CD4-positive, alpha-beta T cell treated with Interleukin-6 for 4 hours (primary cell): Measurements from ENCODE around the gene PDHB.

Experiments used
- DNase-seq: peaks from one replicate; pipeline ENCODE4 v3.0.0-alpha.2; 2020; ENCODE audit warnings: mixed read lengths

PDHB gene

DNA sequence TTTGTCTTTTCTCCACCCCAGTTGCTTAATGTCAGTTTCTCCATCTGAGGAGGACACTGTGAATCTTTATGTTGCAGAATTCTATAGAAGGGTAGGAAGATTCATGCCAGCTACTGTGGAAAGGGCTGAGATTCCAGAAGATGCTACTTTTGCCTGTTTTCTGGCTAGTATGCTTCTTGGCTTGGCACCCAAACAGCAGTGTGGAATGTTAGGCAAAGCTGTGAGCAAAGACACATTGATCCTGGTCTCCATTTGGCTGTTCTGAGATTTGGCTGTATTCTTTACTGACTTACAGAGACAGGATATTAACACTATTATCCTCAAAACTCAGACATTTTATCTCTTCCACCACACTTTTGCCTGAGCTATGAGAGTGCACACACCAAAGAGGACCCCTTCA, 39.3 kb downstream of the PDHB start:
- no peak for DNase-seq

DNA sequence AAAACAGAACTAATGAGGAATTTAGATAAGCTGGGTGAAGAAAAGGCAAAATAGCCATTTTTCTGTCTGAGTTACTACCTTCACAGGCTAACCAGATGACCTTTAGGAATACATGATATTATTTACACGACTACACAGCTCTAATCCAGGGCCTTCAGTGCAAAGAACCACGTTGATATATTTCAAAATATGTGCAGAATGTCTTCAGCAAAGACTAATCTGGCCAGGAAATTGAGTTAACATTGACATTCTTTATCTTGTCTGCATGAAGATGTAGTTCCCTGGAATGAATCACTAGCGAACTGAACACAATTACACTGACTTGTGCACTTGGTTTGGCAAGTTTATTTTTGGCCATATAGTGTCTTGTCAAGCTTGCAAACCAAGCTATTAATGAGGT, 41.5 kb downstream of the PDHB start:
- no peak for DNase-seq

DNA sequence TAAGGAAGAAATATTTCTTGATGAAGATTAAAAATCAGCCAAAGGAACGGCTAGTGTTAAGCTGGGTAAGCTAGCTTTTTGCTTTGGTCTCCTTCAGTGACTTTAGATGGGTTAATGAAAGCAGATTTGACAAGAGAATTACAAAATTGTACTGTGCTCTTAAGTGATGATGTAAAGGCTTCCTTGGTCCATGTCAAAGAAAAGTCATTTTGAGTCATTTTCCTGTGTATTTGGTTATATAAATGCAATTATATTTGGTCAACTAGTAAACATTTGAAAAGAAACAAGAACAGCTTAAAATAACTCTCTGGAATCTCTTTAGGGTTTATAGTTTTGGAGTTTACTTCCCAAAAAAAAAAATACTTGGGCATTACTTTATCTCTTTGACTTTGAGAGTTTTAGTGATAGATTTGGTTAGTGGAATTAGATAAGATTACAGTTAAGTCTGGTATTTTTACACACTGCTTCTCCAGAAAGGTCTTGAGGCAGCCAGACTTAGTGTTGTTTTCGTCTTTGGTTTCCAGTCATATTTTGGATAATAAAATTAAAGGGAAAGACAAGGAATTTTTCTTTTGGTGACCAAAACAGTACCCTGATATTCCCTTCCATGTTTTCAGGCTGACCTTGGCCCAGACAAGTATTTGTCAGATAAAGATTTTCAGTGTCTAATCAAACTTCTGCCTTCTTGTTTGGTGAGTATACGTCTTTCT, 42.3 kb downstream of the PDHB start:
- no peak for DNase-seq

DNA sequence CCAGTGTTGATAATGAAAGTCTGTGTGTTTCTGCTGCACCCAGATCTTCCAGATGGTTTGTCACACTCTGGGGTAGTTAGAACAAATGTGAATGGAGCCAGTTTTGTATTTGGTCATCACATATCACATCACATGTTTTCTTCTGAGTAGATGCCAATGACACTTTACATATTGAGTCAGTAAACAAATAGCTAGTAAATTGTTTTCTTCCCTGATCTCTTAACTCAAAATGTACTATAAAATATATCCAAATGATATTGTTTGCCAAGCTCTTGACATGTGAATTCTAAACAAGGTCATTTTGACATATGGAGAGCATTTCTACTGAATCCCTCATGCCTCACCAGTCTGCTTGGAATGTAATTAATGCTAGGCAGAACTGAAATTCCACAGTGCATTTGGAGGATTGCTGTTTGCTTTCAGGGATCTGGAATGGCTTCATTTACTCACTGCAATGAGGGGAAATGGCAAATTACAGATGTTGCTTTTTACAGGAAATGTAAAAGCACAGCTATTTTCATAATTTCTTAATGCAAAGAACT, 45.0 kb downstream of the PDHB start:
- DNase-seq: no peak

DNA sequence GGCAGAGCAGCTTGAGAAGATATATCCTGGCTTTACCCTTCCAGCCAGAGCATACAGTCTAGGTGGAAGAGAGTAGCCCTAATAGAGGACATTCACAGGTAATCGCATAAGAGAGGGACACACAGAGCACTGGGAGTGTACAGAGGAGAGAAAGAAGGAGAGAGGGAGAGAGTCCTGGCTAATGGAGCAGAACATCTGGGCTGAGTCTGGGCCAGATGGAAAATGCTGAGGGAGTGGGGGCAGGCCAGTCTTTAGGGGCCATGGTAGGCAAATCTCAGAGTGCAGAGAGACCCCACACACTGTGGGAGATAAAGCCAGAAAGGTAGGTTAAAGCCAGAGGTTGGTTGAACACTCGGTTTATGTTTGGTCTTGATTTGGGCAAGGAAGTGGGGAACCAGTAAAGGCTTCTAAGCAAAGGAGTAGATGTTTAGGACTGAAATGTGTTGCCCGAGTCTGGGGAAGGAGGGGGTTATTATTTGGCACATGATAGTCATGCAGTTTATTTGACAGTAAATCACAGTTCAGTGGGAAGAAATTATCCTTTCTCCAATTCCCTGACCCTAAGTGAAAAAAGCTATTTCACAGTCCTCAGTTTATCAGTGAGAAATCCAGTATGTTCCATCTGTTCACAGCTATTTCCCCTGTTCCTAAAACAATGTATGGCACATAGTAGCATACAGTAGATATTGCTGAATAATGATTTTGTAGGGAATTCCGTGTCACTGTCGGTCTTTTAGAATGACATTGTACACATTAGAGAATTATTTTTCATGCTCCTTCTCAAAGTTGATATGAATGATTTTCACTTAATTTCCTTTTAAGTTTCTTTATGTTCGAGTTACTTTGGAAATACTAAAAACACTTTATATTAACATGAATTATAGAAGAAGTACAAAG, 45.7 kb downstream of the PDHB start:
- no peak for DNase-seq

DNA sequence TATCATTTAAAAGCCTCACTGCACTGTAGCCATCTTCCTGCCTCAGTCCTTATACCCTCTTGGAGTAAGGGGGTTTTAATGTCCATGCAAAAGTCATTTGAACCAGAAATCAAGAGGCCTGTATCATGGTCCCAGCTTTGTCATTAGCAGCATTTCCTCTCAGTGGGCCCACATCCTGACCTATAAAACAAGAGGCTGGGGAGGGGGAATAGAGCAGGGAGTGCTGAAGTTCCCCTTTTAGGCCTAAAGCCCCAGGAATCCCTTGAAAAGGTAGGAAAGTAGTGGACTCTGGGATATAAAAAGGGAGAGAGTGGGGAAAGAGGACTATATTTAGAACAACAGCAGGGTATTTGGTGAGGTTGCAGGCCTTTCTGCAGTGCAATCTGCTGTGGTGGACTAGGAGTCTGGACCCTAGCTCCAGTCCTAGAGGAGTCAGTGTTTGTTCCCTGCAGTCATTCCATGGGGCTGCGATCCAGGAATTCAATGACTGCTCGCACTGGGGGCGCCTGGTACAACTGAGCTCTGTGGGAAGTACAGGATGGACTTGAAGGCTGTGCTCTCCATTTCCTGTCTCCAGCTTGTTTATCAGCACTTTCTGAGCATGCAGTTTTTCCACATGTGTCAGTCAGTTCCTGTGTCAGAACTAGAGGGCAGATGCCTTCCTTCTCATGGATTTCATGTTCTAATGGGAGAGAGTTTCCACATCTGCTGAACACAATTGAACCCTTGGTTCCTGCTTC, 46.8 kb downstream of the PDHB start:
- no peak for DNase-seq

DNA sequence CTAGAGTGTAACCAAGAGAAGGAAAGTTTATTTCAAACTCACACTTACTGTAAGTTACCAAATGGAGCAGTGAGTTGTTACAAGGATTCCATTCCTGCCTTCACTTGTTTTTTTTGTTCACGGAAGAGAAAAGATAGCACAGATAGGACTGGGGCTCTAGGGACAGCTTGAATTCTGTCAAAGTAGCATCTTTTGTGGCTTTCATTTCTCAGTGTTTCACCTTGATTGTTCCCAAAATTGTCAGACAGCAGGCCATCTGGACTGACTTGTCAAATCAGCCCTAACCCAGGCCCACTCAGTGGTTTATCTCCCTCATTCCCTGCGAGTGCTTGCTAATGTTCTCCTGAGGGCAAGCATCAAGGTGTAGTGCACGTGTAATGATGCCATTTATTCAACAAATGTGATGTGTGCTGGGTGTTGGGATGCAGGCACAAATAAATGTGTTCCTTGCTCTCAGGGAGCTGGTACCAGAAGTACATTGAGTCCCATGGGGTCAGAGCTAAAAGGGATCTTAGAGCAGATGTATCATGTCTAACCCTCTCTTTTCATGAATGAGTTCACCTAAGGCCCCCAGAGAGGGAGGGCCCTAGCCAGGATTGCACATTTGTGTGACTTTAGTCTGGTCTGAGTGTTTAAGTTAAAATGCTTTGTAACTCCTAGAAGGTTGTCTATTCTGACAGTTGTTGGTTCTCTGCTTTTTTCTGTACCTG, 49.1 kb downstream of the PDHB start:
- DNase-seq: no peak

DNA sequence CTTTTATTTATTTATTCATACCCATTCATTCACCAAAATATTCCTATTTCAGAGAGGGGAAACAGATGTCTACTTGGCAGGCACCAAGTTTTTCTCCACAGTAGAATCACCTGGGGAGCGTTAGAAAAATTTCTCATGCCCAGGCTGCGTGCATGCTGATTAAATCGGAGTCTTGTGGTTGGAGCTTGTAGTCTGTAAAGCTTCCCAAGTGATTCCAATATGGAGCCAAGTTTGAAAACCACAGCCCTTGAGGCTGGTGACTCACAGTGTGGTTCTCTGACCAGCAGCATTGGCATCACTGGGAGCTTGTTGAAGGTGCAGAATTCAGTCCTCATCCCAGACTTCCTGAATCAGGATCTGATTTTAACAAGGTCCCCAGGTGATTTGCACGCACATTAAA, 49.7 kb downstream of the PDHB start:
- DNase-seq: no peak

DNA sequence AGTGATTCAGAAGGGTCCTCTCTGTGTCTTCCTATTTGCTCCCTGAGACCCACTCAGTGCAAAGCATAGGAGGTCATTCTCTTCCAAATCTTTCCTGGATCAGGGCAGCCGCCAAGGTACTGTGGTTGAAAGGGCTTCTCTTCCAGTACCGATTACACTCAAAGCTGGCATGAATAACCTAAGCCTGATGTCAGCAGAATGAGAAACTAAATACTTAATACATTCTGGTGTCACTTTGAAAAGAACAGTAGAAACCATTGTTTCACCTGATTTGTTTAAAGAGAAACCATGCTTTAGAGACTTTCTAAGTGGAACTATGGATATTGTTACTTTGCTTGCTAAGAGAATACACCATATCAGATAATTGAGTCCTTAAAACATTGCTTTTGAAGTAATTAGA, 50.2 kb downstream of the PDHB start:
- no peak for DNase-seq

DNA sequence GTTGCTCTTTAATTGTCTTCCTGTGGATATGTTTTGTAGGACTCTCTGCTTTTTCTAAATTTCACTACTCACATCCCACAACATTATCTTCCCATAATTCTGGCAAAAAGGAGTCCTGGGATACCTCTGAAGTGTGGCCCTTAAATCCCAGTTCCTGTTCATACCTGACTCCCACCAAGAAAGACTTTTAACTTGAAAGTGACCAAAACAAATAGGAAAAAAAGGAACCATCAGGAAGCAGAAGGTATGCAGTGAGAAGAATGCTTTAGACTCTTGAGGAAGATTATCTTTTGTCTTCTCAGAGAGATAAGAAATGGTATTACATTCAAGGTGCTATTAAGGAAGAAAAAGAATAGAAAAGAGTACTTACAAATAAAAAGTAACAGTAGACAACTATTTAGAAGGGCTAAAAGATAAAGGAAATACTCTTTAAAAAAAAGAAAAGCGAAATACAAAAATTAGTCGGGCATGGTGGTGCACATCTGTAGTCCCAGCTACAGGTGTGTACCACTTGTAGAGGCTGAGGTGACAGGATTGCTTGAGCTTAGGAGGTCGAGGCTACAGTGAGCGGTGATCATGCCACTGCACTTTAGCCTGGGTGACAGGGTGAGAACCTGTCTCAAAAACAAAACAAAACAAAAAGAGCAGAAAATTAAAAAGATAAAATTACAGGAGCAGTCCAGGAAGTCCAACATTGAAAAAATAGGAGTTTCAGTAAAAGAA, 54.1 kb downstream of the PDHB start:
- no peak for DNase-seq

DNA sequence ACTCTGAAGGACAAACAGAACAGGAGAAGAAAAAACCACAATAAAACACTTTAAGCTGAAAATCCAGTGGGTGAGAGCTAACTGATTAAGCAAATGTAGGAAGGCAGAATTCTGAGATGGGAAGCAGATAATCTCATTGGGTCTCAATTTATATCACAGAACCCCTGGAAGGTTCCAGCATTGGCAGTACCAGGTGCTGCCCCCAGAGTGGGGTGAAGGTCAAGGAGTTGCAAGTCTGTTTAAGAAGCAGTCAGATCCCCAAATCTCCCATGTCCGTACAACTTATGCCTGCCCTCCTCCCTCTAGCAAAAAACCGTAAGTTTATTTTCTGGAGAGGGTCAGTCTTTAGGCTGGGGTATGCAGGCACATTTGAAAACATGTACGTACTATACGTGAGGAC, 55.9 kb downstream of the PDHB start:
- DNase-seq: no peak
